Measurements from ENCODE around the gene MAFG. TPM values are rescaled to one million over a fixed set of nuclear protein-coding genes. Genes with fewer than 3 reads are reported as not detected.

The MAFG gene
- total and polyA plus RNA-seq, 7 donors = 21.6 to 74.2 (median 46.0) TPM

- DNase-seq = no peak
- intact Hi-C loops (cut with DNase I) = no loop called here
Observed at GRCh38 chr17:81900181-81900820, 27.2 kb downstream of the MAFG start.

GRCh38 chr17:81899514-81900166, 27.9 kb downstream of the MAFG start:
- no peak overlapping the region for H3K4me3 ChIP-seq
- H3K4me1 ChIP-seq = peaks cover 4% of the 10 kb centered on the region
- H3K36me3 ChIP-seq (ENCODE audit: insufficient read depth in 1 of 2, low read depth in 1 of 2) = peaks cover 0 to 71% of the 10 kb centered on the region in 2 donors
- no peaks in the 10 kb centered on the region for H3K9me3 ChIP-seq
- DNase-seq (no peak), ATAC-seq (peak in 1 of 4 donors; percentile 14)
- WGBS, 3 donors = 81 to 88% (median 86%) methylated on average over 22 of the region's 22 CpGs
- intact Hi-C loops (cut with DNase I) = no loop called here
- no peaks in the 10 kb centered on the region for H3K27me3 ChIP-seq (ENCODE audit: insufficient read depth in 3 of 3, low read length in 2 of 3)
- no peak overlapping the region for H3K27ac ChIP-seq
- TF ChIP-seq CTCF (IDR thresholded peaks at IDR 0.05) = no peak

More at GRCh38 chr17:81900181-81900820, 27.2 kb downstream of the MAFG start:
- Histone ChIP-seq H3K4me3 (no peak overlapping the region), H3K36me3 (ENCODE audit: insufficient read depth in 1 of 2, low read depth in 1 of 2) (peaks cover 0 to 71% of the 10 kb centered on the region in 2 donors), H3K27me3 (ENCODE audit: insufficient read depth in 3 of 3, low read length in 2 of 3) (no peaks in the 10 kb centered on the region), H3K4me1 (peaks cover 4% of the 10 kb centered on the region), H3K9me3 (no peaks in the 10 kb centered on the region), H3K27ac (no peak overlapping the region)
- 72 to 85% (median 81%) methylated on average over 18 of the region's 18 CpGs for WGBS, 3 donors
- no peak for ATAC-seq
- no peak for TF ChIP-seq CTCF (IDR thresholded peaks at IDR 0.05)

GRCh38 chr17:81898885-81899284, 28.6 kb downstream of the MAFG start:
- no peak for ATAC-seq
- intact Hi-C loops (cut with DNase I) = no loop called here
- 85 to 88% (median 86%) methylated on average over 9 of the region's 9 CpGs for WGBS, 3 donors
- H3K36me3 ChIP-seq (ENCODE audit: insufficient read depth in 1 of 2, low read depth in 1 of 2) = peaks cover 0 to 71% of the 10 kb centered on the region in 2 donors
- peaks cover 4% of the 10 kb centered on the region for H3K4me1 ChIP-seq
- H3K27me3 ChIP-seq (ENCODE audit: insufficient read depth in 3 of 3, low read length in 2 of 3) = no peaks in the 10 kb centered on the region
- no peak overlapping the region for H3K27ac ChIP-seq
- H3K9me3 ChIP-seq = no peaks in the 10 kb centered on the region
- TF ChIP-seq CTCF (IDR thresholded peaks at IDR 0.05) = no peak
- no peak for DNase-seq
- no peak overlapping the region for H3K4me3 ChIP-seq

- Histone ChIP-seq H3K4me1 (peaks cover 4% of the 10 kb centered on the region), H3K27me3 (ENCODE audit: insufficient read depth in 3 of 3, low read length in 2 of 3) (no peaks in the 10 kb centered on the region), H3K36me3 (ENCODE audit: insufficient read depth in 1 of 2, low read depth in 1 of 2) (peaks cover 0 to 77% of the 10 kb centered on the region in 2 donors), H3K27ac (no peak overlapping the region), H3K4me3 (no peak overlapping the region), H3K9me3 (no peaks in the 10 kb centered on the region)
- ATAC-seq (no peak), DNase-seq (no peak)
- intact Hi-C loops (cut with DNase I) = no loop called here
- 87 to 90% (median 90%) methylated on average over 19 of the region's 19 CpGs for WGBS, 3 donors
- no peak for TF ChIP-seq CTCF (IDR thresholded peaks at IDR 0.05)
Observed at GRCh38 chr17:81898029-81898866, 29.3 kb downstream of the MAFG start.

Measured in psoas muscle (tissue), 8 donors.